ENCODE results near the gene NCAPH2.

Gene NCAPH2

GRCh38 chr22:50571264-50572175 lies 63.5 kb downstream of the NCAPH2 start:
- H3K27ac ChIP-seq: no peak overlapping the region
- no peak for TF ChIP-seq CTCF (conservative IDR thresholded peaks at IDR 0.05)

- no peak overlapping the region for H3K27ac ChIP-seq
- TF ChIP-seq CTCF (conservative IDR thresholded peaks at IDR 0.05): no peak
Measured at GRCh38 chr22:50572965-50573364, 64.9 kb downstream of the NCAPH2 start.

- H3K27ac ChIP-seq: no peak overlapping the region
- TF ChIP-seq CTCF (conservative IDR thresholded peaks at IDR 0.05): no peak
Measured at GRCh38 chr22:50573491-50574382, 65.7 kb downstream of the NCAPH2 start.

- no peak for TF ChIP-seq CTCF (conservative IDR thresholded peaks at IDR 0.05)
- H3K27ac ChIP-seq: no peak overlapping the region
Measured at GRCh38 chr22:50574383-50574755, 66.3 kb downstream of the NCAPH2 start.
